GM18511 (cell line): ENCODE measurements around the gene DHRS7B.
"Not testable (repeated sequence)": the region's sequence is repeated elsewhere in the genome, so short reads cannot be mapped to it uniquely, and the experiment has no call there.

Experiments
- ATAC-seq: cut with Tn5 transposase; IDR thresholded peaks from one replicate; pipeline ENCODE4 v1.9.1; 2021; ENCODE audit warnings: mild to moderate bottlenecking, moderate library complexity; ENCODE audit not compliant: unreplicated experiment

The DHRS7B gene

DNA sequence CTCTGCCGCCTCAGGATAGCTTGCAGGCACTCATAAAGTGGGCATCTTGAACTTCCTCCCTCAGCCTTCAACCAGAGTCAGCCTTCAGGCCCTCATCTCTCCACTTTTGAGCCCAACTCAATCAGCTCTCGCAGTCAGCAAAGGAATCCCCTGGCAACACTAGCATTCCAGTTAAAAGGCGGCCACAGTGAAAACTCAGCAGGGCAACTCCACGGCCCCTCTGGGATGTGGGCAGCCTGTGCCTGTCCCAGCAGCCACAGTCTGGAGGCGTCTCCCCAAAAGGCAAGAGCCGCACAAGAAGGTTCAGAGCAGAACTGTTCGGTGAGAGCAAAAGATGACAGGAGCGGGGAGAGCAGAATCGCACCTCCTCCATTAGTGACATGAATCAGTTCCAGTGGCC, 78.2 kb downstream of the DHRS7B start:
- ATAC-seq: no peak

- no peak for ATAC-seq
Measured at GRCh38 chr17:21208352-21208751, 81.6 kb downstream of the DHRS7B start.

DNA sequence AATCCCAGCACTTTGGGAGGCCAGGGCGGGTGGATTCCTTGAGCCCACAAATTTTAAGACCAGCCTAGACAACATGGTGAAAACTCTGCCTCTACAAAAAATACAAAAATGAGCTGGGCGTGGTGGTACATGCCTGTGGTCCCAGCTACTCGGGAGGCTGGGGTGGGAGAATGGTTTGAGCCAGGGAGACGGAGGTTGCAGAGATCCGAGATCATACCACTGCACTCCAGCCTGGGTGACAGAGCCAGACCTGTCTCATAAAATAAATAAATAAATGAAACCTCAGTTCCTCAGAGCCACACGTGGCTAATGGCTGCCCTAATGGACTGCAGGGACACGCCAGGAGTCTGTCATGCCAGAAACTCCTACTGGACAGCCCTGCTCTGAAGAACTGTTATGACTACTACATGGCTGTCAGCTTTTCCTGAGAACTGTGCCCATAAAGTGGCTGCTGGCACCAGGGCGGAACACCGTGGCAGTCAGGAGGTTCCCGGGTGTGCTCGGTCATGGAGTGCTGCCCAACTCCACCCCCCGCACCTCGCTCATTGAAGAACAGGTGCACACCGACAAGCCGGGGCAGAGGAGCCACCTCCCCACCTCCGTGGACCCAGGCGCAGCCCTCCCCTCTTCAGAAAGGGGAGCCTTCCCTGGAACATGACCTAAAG, 82.9 kb downstream of the DHRS7B start:
- no peak for ATAC-seq

DNA sequence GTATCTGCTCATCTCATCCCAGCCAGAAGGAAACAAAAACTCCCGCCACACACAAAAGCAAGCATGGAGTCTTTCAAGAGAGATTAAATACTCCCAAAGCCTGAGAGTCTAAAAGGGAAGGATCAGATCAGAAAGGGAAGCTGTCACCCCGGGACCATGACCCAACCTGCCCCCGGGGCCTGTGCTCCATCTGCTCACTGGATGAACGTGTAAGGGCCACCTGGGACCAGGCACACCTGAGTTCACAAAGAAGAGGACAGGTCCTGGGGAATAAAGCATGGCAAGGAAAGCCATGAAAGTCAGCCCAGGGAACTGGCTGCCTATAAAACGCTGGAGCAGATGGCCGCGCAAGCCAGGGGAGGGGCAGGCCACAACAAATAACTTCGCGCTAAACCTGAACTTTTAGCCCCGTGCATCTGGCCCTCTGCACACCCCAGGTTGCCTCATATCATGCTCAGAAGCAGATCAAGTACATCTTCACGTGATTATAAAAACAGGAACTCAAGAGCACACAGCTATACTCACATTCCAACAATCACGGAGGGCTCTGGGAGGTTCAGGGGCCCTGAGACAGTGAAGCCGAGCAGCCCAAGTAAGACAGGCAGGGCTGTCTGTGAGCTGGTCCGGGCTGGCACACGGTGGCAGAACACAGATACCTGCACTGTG, 83.8 kb downstream of the DHRS7B start:
- no peak for ATAC-seq

GRCh38 chr17:21211825-21212479, 85.2 kb downstream of the DHRS7B start:
- ATAC-seq: no peak

DNA sequence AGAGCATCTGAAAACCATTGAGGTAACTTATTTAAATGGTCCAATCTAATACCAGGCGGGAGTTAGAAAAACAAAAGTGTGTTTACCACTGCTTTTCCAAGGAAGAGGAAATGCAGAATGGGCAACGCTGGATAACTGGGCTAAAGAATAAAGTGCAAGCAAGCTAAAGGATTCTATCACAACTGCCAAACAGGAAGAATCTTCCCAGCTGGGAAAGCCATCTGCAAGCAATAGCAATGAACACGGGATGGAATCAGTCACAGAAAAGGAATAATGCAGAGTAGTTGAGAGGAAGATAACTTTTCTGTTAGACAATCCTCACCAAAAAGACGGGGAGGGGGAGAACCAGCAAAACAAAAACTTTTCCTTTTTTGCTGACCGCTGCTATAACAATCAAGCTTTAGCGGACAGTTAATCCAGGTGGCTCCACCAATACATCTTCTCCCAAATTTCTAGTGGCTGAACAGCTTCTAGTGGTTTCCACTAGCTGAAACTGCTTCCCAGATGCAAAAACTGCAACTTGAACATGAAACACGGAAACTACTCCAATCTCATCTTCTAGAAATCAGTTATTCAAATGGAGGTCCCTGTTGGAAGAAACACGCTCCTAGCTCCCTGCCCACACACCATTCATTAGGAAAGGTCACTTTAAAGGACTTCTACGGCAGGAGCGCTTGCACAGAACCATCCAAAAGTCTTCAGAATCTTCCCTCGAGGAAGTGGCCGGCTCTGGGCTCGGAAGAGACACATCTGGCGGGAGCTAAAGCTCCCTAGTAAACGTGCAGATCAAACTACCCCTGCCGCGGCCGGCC, 86.3 kb downstream of the DHRS7B start:
- ATAC-seq: no peak

- peak; percentile 14 for ATAC-seq
Measured at GRCh38 chr17:21213638-21214014, 86.9 kb downstream of the DHRS7B start.

DNA sequence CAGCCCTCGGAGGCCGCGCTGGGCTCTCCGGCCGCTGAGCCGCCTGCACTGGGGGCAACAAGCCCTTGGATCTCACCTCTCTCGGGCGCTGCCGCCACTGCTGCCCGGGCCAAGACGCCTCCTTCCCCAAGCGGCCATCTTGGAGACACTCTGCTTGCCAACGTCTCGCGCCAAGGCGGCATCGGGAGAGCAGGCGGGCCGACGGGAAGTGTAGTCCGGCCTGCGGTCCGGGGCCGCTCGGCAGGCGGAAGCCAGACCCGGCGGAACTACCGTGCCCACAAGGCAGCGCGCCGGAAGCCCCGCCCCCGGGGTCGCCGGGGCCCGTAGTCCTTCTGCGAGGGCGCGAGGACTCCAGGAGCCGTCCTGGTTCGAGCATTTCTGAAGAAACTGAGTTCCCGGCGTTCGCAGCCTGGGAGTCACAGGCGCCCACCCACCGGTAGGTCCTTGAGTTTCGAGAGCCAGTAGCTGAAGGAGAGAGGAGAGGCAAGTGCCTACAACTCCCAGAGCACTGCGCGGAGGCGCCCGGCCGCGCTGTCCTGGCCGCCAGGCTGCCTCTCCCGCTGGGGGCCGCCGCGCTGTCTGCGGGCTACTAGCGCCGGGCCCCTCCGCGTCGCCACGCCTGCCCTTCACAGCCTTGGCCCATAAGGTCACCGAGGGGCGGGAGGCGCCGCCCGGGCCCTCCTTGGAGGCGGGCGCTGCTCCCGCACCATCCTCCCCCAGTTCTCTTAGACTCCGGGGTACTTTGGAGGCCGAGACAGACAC, 87.4 kb downstream of the DHRS7B start, which contains the start of gene TMEM11:
Gene TMEM11, minus strand, starts transcription at position 147 of the 762 bp plus-strand sequence. Its CDS starts 9 bp downstream, at position 138.
- ATAC-seq: peak; percentile 90

DNA sequence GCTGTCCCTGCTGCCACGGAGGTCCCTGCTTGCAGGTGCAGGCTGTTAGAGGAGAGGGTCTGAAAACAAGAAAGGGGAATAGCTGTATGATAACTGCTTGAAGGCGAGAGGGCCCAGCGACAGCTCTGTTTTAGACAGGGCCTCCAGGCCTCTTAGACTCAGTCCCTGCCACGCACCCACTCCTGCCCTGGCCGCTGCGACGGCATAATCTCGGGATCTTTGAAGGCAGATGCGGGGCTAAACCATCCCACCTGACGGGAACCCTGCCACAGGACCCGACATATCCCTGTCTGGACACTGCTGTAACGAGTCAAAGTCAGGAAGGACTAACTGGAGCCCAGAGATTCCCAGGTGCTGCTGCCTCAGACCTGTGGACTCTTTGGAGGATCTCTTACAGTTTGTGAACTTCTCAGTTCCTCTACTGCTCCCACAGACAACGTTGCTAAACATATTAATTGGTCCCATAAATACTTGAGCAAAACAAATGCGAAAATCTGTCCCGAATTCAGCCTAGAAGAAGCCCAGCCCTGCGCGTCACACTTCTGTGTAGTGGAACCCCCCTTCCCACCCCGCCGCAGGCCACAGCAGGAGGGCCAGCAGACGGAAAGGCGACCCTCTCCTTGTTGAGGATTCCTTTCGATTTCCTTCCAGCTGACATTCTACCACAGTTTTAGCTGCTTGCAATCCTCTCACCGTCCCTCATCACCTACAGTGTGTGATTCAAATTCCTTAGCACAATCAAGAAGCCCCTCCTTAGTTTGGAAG, 88.2 kb downstream of the DHRS7B start:
- ATAC-seq: peak; percentile 16

DNA sequence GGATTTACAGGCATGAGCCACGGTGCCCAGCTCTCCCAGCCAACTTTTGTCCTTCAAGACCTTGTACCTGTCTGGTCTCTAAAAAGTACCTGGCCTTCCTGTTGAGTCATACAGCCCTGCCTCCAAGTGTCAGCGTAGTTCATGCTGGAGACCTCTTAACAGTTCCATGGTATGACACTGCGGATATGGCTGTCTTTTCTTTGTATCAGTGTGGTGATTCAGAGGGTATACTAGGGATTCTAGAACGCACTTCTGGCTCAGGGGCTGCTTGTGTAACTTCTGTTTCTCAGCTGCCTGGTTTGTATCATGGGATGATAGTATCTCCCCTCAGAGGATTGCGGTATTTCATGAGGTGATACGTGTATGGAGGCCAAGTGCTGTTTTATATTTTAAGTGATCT, 89.2 kb downstream of the DHRS7B start:
- ATAC-seq: no peak

GRCh38 chr17:21217346-21217745, 90.6 kb downstream of the DHRS7B start:
- no peak for ATAC-seq

GRCh38 chr17:21218101-21218500, 91.3 kb downstream of the DHRS7B start:
- no peak for ATAC-seq

- ATAC-seq: no peak
Measured at GRCh38 chr17:21218831-21219380, 92.1 kb downstream of the DHRS7B start.

GRCh38 chr17:21223086-21223485, 96.3 kb downstream of the DHRS7B start:
- ATAC-seq: no peak

DNA sequence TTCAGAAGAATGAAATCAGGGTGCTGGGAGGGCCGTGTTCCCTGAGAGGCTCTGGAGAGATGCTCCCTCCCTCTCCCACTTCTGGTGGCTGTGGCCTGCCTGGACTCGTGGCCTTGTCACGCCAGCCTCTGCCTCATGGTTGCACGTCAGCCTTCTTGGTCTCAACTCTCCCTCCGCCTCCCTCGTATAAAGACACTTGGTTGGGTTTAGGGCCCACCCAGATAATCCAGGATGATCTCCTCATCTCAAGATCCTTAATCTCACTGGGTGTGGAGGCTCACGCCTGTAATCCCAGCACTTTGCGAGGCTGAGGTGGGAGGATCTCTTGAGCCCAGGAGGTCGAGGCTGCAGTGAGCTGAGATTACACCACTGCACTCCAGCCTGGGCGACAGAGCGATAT, 100.5 kb downstream of the DHRS7B start:
- not testable (repeated sequence) for ATAC-seq

DNA sequence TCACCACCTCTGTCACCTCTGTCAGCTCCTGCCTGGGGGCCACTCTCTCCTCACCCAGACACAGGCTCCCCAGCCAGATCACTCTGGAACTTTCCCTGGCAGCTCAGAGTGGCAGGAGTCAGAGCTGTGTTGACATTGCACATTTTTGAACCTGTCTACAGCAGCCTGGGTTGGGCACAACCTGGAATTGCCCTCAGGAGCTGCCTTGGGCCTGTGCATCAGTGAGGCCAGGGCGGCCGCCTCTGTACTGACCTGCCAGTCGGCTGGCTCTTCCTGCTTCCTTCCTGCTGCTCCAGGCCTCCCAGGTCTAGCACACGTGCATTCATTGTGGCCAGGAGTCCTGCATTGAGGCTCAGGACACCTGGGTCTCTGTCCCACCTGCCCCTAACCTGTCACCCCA, 101.3 kb downstream of the DHRS7B start:
- ATAC-seq: no peak

DNA sequence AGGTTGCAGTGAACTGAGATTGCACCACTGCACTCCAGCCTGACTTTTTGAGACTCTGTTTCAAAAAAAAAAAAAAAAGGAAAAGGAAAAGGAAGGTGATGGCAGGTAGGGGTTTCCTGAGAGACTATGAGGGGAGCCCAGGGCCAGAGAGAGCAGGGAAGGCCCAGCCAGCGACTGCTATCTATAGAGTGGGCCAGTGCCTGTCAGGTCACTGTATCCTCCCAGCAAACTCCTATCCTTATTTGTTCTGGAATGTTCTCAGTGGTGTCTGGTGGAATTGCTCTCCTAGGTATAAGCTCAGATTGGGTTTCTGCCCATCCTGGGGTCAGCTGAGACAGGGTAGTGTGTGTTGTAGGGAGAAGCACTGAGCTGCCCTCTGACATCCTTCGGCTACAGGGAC, 102.1 kb downstream of the DHRS7B start:
- ATAC-seq: no peak

GRCh38 chr17:21231533-21231932, 104.8 kb downstream of the DHRS7B start:
- ATAC-seq: no peak

DNA sequence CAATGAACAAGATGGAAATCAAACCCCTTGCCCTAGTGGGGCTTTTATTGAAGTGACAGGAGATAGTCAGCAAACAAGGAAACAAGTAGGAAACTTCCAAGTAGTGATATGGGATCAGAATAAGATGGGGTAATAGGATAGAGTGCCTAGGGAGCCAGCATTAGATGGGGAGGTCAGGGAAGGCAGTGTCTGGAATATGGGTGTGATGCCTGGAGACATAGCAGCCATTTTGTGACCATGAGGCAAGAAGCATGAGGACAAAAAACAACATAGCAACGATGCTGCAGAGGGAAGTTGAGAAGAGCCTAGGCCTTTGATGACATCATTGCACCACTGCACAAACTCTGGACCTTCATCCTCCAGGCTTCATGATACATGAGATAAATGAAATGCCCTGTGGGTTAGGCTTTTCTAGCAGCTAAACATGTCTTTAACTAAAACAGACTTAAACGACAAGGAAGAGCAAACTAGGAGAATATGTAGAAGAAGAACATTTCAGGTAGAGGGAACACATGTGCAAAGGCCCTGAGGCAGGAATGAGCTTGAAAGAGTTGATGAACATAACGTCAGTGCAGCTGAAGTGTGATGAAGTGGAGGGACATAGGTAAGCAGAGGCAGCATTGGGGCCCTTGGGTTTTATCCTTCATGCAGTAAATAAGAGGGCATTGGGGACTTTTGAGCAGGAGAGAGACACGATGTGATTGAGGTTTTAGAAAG, 105.4 kb downstream of the DHRS7B start:
- no peak for ATAC-seq
